HG02973 (cell line): Measurements from ENCODE around the gene NGFR.

ENCODE experiments used
- ATAC-seq: cut with Tn5 transposase; IDR thresholded peaks from one replicate; pipeline ENCODE4 v1.9.1; 2021; ENCODE audit warnings: moderate library complexity; ENCODE audit not compliant: unreplicated experiment

NGFR gene

GRCh38 chr17:49494986-49495841 is at the start of gene NGFR:
TSS of gene NGFR (plus strand) at chr17:49495293. CDS start at chr17:49495418, 125 bp downstream.
- ATAC-seq = no peak

DNA sequence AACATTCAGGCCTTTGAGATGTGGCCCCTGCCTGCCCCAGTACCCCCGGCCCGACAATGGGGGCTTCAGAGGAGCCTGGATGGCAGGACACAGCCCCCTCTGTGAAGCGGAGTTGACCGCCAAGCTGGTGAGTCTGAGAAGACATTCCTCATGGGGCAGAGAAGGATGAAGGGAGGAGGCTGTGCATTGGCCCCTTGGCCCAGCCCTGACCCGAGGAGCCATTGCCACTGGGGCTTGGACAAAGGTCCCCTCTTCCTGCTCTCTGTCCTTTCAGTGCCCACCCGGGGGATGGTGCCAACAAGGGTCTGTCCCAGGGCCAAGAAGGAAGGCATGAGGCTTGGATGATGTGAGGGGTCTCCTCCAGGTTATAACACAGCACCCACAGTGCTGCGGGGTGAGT is 49.5 kb upstream of the NGFR start:
- no peak for ATAC-seq

DNA sequence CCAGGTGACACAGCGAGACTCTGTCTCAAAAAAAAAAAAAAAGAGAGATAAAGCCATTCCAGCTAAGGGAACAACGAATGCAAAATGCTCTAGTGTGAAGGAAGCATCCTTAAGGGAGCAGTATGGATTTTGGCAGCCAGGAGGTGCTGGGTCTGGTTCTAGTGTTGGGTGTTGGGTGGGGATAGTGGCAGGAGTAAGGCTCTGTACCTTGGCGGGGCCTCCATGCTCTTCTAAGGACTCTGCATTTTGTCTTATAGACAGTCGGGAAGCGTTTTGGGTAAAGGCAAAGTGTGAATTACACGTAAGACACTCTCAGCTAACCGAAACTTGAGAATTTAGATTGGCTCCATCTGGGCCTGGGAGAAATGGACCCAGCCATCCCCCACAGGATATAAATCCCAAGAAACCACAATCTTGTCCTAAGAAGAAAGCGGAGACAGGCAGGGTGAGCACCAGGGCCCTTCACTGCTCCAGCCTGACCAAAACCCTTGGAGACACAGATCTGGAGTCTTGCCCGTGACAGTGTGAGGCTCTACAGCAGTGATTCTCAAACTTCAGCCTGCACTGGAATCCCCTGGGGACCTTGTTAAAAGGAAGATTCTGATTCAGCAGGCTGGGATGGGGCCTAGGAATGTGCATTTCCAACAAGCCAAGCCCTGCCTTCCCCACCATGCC is 47.3 kb upstream of the NGFR start:
- ATAC-seq = no peak

GRCh38 chr17:49450181-49450580 is 44.9 kb upstream of the NGFR start:
- ATAC-seq = no peak

DNA sequence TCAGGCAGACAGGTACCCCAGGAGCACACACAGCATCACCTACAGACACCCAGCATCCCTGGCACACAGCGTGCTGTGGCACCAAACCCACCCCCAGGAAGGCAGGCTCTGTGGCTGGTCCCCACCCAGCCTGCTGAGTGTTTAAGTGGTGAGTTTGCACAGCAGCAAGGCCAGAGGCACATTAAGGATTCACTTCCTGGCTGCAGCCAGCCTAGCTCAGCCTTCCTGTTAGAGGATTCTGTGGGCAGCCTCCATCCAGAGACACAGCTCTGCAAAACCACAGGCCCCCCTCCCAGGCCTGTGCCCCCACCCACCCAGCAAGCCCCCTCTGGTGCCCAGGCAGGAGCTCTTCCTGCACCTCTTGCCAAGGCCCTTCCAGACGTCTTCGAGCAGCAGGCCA is 44.4 kb upstream of the NGFR start:
- no peak for ATAC-seq

GRCh38 chr17:49452201-49452600 is 42.9 kb upstream of the NGFR start:
- no peak for ATAC-seq

- ATAC-seq = no peak
Observed at GRCh38 chr17:49452661-49453060, 42.4 kb upstream of the NGFR start.

DNA sequence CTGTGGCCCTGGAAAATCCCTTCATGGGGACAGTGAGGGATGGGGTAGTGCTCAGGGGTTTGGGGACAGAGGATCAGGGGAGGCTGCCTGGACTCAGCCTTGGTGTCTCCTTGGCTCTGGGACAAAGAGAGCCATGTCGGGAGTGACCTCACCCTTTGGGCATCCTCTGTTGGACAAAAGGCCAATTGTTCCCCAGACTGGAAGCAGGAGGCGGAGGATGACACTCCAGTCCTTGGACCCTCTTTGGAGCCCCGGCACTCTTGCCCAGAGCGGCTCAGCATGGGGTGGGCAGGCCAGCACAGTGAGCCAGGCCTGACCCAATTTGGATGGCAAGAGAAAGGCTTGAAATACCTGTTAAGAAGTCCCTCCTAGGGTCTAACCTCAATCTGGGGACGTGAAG is 41.0 kb upstream of the NGFR start:
- no peak for ATAC-seq

DNA sequence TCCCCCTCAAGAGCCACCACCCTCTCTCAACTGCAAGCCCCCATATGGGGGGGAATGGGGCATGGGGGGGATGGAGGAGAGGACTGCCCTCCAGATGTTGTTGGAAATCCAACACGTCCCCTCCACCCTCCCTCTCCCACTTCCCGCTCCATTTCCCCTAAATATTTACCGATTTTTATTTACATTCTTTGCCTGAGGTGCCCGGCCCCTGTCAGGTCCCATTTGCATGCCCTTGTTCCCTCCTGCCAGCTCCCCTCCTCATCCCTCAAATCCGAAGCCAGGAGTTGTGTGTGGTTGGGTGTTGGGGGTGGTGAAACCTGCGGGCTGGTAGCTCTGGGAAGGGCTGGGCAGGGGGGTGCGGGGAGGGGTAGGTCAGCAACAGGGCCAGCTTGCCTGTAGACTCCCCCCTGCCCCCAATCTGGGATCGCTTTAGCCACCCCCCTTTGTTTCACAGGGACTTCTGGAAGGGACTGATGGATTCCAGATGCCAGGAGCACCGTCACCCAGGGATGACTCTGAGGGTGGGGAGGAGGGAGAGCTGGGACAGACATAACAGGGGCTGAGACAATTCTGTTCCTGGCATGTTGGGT is 39.7 kb upstream of the NGFR start:
- ATAC-seq = no peak

GRCh38 chr17:49456183-49456965 is 38.7 kb upstream of the NGFR start:
- ATAC-seq = no peak

- no peak for ATAC-seq
Observed at GRCh38 chr17:49457564-49458535, 37.2 kb upstream of the NGFR start.

- no peak for ATAC-seq
Observed at GRCh38 chr17:49459401-49459984, 35.6 kb upstream of the NGFR start.

DNA sequence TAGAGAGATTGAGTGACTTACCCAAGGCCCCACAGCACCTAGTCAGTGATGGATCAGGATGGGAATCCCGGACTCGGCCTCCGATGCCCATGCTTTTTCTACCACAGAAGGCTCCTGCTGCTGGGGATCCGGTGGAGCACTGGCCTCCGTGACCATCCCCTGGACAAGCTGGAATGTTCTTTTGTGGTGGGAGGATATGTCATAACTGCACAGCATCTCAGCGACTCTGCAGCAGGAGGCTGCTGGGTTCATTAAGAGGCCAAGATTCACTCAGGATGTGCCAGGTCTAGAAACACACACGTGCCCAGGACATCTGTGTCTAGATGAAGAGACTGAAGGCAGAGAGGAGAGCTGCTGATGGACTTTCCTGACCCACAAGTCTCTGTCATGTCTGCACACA is 34.7 kb upstream of the NGFR start:
- no peak for ATAC-seq

- ATAC-seq = no peak
Observed at GRCh38 chr17:49461580-49461979, 33.5 kb upstream of the NGFR start.

GRCh38 chr17:49464049-49464448 is 31.0 kb upstream of the NGFR start:
- ATAC-seq = no peak

DNA sequence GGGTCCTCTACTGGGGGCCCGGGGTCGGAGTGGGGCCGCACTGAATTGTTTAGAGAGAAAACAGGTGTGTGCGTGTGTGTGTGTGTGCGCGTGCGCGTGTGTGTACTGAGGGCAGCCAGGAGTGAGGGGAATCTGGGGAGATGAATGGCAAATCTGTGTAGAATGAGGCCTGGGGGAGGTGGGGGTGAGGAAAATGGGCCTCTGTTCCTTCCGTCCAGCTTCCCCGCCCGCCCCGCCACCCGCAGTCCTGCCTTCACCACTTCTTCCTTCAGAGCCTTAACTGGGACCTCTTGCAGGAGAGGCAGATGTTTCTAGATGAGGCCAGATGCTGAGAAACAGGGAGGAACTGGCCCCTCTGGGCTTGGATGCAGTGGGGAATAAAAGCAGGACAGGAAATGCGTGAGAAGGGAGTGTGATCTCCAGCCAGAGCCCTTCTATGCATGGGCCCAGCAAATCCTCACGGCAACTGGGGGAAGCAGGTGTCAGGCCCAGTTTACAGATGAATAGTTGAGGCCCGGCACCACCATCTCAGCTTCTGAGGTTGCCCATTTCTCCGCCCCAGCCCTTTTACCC is 29.7 kb upstream of the NGFR start:
- no peak for ATAC-seq

DNA sequence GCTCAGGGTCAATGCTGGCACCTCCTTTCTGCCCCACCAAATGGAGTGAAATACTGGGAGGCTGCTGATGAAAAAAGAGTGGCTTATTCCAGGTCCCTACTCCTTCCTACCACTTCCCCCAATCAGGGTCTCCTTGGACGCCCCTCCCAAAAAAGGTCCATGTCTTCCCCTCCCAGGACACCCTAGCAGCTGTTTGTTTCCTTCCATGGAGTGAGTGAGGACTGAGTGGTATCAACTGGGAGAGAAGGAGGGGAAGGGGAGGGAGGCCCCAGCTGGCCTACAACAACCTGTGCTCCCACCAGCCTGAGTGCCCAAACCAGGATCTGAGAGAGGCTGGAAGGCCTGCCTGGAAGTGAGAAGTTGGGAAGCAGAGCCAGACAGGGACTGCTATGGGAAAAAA is 28.7 kb upstream of the NGFR start:
- ATAC-seq = no peak

- ATAC-seq = no peak
Observed at GRCh38 chr17:49467175-49467574, 27.9 kb upstream of the NGFR start.

DNA sequence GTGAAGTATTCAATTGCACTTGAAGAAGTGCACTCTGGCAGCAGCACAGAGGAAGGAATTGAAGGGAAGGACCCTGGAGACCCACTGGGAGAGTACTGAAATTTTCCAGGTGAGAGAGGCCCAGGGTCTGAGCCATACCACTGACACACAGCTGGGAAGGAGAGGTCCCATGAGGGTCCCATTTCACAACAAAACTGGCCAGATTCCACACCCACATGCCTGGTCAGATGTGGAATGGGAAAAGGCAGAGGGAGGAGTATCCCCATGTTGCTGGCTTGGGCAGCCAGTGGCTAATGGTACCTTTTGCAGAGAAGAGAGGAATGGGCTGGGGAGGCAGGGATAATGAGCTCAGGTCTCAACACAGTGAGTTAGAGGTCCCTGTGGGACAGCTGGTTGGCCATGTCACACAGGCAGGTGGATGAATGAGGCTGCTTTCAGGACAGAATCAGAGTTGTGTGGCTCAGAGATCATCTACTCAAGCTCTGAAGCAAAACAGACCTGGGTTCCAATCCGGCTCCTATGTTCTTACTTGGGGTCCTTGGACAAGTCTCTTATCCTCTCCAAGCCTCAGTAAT is 26.2 kb upstream of the NGFR start:
- no peak for ATAC-seq
